Measurements from ENCODE around the gene SSR2. TPM values are rescaled to one million over a fixed set of nuclear protein-coding genes. Genes with fewer than 3 reads are reported as not detected.

SSR2 gene
- total and polyA plus RNA-seq, 2 experiments from 2014 or later, result 136 to 291 TPM

DNA sequence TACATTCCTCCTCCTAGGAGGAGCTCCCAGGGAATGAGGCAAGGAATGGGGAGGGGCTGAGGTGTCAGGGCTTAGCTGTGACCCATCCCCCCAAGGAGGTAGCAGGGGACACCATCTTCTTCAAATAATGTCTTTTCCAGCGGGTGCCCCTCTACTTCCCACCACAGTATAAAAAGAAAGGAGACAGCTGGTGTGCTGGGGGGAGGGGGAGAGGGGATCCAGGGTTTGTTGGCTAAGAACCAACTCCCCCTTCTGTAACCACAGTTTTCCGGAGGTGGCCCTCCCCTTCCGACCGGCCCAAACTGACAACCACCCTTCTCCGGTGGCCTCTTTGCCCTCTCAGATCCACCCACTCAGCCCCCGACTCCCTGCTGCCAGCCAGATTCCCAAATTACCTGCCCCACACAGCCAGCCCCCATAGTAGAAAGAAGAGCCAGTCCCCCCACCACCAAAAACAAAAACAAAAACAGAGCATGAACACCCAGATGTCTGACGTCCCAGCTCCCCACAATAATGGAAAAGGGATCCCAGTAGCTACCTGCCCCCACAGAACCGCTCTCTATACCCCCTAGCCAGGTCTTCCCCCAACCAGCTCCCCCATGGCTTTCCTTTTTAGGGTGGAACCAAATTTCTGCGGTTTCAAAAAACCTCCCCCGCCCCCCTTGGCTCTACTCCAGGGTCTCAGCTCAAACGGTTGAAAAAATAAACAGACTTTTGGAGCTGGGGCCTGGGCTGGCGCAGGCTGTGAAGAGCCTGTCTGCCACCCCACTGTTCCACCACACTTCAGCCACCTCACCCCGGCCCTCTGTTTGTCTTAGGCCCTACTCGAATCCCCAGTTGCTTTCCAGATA lies 44.5 kb downstream of the SSR2 start:
- no peaks in the 10 kb centered on the region for H3K9me2 ChIP-seq (ENCODE audit: insufficient read depth)
- TF ChIP-seq CTCF (conservative IDR thresholded peaks at IDR 0.05; ENCODE audit: low read depth in 2 of 2) (no peak), JUNB (IDR thresholded peaks at IDR 0.05; ENCODE audit: unreplicated experiment) (no peak), STAT1 (IDR thresholded peaks at IDR 0.05; ENCODE audit: unreplicated experiment) (no peak), ZNF331 (CRISPR knock-in tag; IDR thresholded peaks at IDR 0.05; ENCODE audit: low read depth) (no peak), NANOG (IDR thresholded peaks at IDR 0.05; ENCODE audit: borderline replicate concordance) (no peak), EZH2 (IDR thresholded peaks at IDR 0.05; ENCODE audit: low read depth, unreplicated experiment) (no peak), ZNF462 (CRISPR knock-in tag; IDR thresholded peaks at IDR 0.05) (no peak), EZH2phosphoT487 (IDR thresholded peaks at IDR 0.05; ENCODE audit: unreplicated experiment) (no peak), CREB1 (CRISPR knock-in tag; IDR thresholded peaks at IDR 0.05; ENCODE audit: low read depth) (no peak), ZNF114 (CRISPR knock-in tag; IDR thresholded peaks at IDR 0.05) (no peak), REST (IDR thresholded peaks at IDR 0.05; ENCODE audit: unreplicated experiment) (no peak), POLR2AphosphoS5 (IDR thresholded peaks at IDR 0.05; ENCODE audit: low read depth) (no peak)
- TF ChIP-seq, protein P1, sequence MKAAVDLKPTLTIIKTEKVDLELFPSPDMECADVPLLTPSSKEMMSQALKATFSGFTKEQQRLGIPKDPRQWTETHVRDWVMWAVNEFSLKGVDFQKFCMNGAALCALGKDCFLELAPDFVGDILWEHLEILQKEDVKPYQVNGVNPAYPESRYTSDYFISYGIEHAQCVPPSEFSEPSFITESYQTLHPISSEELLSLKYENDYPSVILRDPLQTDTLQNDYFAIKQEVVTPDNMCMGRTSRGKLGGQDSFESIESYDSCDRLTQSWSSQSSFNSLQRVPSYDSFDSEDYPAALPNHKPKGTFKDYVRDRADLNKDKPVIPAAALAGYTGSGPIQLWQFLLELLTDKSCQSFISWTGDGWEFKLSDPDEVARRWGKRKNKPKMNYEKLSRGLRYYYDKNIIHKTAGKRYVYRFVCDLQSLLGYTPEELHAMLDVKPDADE (IDR thresholded peaks at IDR 0.05), result no peak
- H3K36me3 Mint-ChIP-seq (ENCODE audit: low read depth), result peaks cover 9% of the 10 kb centered on the region
- H3K27me3 Mint-ChIP-seq (ENCODE audit: insufficient read depth, low read depth, poor library complexity), result peaks cover 28% of the 10 kb centered on the region
- H2AFZ ChIP-seq, result no peak overlapping the region
- ATAC-seq (peak; percentile 23), DNase-seq (ENCODE audit: low spot score) (peak; percentile 88)
- H3K79me2 ChIP-seq (replicated peaks; ENCODE audit: insufficient read depth), result peaks cover 65% of the 10 kb centered on the region
- H3K4me3 ChIP-seq, result peak overlapping the region; percentile 96
- no peak overlapping the region for H3K27ac ChIP-seq (ENCODE audit: low read depth)
- H3K4me2 ChIP-seq, result peak overlapping the region; percentile 82
- H4K20me1 ChIP-seq (replicated peaks; ENCODE audit: insufficient read depth), result peaks cover 46% of the 10 kb centered on the region
- peak overlapping the region; percentile 31 for H3K27ac Mint-ChIP-seq
- peak overlapping the region; percentile 84 for H3K4me3 Mint-ChIP-seq
- peaks cover 63% of the 10 kb centered on the region for H3K4me1 ChIP-seq (ENCODE audit: insufficient read depth)
- H3K4me1 Mint-ChIP-seq, result peaks cover 72% of the 10 kb centered on the region
- no peaks in the 10 kb centered on the region for H3K27me3 ChIP-seq (ENCODE audit: insufficient read depth)
- no peaks in the 10 kb centered on the region for H3K9me3 Mint-ChIP-seq
- peaks cover 22% of the 10 kb centered on the region for H3F3A ChIP-seq (replicated peaks; ENCODE audit: low read depth)
- no peaks in the 10 kb centered on the region for H3K36me3 ChIP-seq (ENCODE audit: insufficient read depth)
